ENCODE measurements around the gene PLCL2.
"Not testable (repeated sequence)": the region's sequence is repeated elsewhere in the genome, so short reads cannot be mapped to it uniquely, and the experiment has no call there.

PLCL2 gene

DNA sequence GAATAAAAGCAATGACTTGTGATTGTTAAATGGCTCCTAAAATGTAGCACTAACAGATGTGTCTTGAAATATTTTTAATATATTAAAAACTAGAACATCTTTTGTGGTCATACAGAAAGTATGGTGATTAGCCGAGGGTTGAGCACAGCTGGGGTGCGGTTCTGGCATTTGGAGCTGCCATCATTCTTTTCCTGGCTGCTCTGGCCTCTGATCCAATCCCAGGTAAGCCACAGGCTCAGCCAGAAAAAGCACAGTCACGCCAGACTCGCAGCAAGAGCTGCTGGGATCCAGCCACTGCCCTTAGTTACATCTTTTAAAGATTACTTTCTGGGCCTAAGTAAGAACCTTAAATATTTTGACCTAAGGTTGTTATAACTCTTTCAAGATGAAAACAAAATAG lies 196.8 kb downstream of the PLCL2 start:
- no peak for DNase-seq

DNA sequence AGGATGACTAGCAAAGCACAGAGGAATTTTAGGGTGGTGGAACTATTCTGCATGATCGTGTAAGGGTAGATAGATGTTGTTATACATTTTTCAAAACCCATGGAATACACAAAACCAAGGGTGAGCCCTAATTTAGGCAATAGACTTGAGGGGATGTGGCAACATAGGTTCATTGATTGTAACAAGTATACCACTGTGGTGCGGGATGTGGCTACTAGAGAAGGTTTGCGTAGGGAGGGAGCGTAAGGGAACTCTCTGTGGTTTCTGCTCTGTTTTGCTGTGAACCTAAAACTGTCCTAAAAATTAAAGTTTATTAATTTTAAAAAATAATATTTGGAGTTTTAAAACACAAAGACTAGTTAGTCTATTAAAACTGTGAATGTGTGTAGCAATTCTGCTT lies 202.8 kb downstream of the PLCL2 start:
- DNase-seq = no peak

DNA sequence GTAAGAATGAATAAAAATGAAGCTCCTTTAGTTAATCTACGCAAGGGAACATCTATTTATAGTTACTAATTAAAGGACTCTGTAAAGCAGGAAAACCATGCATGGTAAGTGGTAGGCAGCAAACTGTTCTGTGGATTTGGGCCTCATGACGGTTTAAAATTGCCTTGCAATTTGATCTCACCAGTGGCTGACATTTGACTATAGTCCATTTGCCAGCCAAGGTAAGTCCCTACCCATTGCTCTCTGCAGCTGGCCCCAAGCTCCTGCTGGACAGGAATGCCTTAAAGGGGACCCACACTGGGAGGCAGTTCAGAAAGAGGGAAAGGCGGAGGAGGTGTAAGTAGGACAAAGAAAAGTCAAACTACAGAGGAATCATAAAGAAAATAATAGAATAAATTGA lies 203.3 kb downstream of the PLCL2 start:
- no peak for DNase-seq

DNA sequence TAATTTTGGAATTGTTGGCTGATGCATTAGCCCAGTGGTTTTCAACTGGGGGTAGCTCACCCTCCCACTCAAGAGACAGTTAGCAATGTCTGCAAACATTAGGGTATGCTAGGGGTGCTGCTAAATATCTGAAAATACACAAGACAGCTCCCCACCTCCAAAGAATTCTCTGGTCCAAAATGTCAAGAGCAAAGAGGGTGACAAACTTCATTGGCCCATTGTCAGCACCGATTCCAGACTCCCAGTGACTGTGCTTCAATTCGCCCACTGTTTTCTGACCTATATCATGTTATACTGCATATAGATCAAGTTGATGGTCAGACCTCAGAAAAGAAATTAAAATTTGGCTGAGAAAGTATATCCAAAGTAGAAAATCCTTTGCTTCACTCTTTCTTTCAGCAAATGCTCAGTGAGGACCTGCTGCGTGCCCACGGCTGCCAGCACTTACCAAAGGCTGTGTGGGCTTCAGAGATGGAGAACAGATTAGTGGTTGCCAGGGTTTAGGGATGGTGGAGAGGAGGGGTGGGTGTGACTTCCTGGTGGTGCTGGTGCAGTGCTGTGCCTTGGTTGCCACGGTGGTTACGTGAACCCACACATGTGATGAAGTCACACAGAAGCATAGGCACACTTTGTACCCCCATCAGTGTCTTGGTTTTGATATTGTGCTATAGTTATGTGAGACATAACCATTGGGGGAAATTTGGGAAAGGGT lies 204.0 kb downstream of the PLCL2 start:
- DNase-seq = no peak

DNA sequence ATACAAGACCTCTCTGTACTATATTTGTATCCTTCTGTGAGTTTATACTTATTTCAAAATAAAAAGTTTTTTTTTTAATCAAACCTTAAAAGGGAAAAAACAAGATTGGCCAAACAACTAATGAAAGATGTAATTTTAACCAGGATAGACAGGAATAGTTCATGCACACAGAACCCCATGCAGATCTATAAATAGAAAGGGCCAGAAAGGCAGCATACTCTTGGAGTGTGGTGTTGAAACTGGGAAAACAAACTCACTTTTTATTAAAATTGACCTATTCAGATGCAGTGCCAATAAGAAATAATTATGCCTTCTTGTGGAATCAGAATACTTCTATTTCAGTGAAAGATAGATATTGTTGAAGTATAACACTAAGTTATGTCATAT lies 204.6 kb downstream of the PLCL2 start:
- DNase-seq = no peak

DNA sequence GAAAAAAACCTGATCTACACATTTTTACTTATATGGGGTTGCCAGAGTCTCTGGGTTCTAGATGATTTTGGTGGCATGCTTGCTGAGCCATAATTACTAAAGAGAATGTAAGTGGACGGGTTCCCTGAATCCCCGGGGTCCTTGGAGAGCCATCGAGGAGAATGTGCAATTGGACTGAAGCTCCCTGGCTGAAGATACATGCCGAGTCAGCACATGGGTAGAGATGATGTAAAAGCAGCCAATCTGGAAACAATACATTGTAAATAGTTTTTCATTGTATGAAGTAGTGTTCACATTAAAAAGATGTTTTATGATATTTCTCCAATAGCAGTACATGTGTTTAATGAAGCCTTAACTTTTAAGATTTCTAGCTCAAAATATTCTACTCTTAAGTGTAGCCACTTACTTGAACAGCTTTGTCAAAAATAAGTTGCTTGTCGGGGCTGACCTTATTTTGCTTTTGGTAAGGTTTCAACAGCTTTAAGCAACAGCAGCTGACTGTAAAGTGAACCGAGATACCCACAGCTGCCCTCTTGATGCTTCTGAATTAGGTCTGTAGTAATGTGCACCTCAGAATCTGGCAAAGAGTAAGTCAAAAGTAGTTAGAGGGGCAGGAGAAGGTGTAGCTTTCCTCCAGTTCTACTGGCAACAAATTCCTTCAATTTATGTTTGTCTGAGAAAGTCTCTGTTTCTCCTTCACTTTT lies 205.7 kb downstream of the PLCL2 start:
- no peak for DNase-seq

DNA sequence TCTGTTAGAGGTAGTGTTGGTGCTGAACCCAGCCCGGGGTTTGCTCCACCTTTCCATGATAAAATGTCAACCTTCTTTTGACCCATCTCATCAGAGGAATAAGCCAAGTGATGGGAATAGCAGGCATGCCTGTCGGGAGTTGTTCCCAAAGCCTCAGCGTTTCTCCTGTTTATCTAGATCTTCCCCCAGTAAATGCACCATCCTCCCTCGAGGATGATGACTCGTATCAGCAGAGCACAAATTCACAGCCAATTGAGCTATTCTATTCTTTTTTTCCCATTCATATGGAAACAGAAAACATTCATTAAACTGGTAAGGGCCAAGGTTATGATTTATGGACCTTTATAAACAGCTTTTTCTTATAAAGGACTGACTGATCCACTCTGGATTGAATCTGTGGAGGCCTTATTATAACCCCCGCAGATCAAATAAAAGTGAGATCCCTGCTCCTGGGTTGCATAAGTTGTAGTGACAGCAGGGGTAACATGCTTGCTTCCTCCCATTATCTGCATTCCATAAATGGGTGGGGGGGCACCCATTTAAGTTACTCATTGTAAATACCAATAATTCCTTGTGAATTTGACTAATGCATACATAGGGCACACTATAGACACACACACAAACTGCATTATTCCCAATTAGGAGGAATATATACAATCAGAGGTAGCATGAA lies 207.3 kb downstream of the PLCL2 start:
- DNase-seq = no peak

DNA sequence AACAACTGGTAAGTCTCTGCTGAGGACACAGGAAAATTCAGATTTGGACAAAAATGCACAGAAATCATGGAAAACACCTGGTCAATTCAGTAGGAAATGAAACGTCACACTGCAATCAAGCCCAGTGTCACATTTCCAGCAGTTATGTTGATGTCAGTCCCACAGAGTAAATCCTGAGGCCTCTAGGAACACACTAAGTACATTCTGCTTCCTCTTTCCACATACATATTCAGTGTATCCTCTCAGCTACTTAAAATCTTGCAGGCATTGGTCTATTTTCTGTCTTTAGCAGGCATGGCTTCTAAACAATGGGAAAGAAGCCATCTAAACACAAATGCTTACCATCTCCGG lies 207.8 kb downstream of the PLCL2 start:
- no peak for DNase-seq

DNA sequence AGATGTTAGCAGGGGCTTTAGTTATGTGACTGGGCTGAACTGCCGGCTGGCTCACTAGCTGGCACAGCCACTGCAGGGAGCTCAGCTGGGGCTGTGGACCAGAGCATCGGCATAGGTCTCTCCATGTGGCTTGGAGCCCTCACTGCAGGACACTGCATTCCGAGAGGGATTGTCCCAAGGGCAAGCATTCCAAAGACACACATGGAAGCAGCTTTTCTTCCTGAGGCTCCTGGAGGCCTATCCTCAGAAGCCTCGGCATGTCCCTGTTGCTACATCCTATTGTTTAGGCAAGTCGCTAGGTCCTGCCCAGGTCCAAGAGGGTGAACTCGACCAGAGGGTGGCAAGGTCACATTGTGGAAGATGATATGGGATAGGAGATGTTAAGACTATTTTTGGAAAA lies 209.8 kb downstream of the PLCL2 start:
- no peak for DNase-seq

DNA sequence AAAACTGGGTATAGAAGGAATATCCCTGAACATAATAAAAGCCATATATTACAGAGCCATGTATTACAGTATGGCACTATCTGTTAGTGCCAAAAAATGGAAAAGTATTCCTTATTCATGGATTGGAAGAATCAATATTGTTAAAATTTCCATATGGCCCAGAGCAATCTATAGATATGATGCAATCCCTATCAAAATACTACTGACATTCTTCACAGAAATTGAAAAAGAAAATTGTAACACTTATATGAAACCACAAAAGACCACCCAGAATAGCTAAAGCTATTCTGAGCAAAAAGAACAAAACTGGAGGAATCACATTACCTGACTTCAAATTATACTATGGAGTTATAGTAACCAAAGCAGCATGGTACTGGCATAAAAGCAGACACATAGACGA lies 218.8 kb downstream of the PLCL2 start:
- no peak for DNase-seq

DNA sequence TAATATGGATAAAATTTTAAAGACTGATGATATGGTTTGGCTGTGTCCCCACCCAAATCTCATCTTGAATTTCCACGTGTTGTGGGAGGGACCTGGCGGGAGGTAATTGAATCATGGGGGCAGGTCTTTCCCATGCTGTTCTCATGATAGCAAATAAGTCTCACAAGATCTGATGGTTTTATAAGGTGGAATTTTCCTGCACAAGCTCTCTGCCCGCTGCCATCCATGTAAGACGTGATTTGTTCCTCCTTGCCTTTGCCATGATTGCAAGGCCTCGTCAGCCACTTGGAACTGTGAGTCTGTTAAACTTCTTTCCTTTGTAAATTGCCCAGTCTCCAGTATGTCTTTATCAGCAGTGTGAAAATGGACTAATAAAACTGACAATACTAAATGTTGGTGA lies 222.0 kb downstream of the PLCL2 start:
- DNase-seq = not testable (repeated sequence)

DNA sequence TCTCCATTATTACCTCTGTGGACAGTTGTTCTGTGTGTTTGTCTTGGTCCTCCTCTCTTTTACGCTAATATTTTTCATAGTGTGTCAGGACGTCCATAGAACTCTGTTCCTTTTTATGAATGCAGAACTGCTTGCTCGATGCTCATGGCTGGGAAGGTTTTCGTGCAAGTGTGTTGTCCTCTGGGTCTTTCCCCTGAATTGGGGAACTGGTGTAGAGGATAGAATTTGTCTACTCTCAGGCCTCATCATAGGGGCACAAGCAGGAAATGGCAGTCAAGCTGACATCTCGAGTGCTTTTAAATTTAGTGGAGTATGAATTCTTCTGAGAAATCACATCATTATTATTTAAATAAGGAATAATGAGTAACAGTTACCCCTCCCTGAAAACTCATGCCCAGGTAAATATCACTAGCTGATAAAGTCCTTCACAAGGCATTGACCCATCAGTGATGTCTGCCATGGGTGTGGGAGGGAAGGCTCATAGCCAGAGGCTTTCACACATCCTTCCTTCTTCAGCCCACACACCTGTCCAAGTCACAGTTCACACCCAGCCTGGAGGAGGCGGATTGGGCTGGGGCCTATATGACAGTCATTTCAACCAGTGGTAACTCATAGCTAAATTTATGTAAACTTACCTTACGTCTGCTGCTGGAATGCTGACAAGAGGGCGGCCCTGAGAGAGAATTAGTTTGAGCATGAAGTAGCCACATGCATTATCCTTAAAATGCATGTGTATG lies 226.1 kb downstream of the PLCL2 start:
- no peak for DNase-seq

DNA sequence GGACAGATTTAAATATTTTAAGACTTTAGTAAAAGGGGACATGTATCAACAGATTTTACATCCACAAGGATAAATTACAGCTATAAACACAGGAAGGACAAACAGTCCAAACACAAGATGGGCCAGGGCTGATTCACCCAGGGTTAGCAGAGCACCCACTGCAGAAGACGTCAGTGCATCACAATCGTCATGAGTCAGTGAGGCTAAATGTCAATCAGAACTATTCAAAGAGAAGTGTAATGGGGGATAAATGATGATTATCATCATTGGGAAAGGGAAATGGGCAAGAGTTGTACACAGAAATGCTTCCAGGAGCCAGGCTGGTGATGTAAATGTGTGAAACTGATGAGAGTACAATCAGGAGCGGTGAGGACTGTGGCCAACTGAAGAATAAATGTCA lies 226.8 kb downstream of the PLCL2 start:
- DNase-seq = no peak

DNA sequence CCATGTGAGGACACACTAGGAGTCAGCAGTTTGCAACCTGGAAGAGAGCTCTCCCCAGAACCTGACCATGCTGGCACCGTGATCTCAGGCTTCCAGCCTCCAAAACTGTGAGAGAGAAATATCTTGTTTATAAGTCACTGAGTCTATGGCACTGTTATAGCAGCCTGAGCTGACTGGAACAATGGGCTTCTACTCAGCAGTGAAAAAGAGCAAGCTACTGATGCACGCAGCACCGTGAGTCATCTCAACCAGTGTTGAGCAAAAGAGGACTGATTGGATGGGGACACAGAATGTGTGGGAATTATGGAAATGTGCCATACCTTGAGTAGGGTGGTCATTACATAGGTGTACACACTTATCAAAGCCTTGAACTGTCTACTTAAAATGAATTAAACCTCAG lies 230.4 kb downstream of the PLCL2 start:
- DNase-seq = no peak

DNA sequence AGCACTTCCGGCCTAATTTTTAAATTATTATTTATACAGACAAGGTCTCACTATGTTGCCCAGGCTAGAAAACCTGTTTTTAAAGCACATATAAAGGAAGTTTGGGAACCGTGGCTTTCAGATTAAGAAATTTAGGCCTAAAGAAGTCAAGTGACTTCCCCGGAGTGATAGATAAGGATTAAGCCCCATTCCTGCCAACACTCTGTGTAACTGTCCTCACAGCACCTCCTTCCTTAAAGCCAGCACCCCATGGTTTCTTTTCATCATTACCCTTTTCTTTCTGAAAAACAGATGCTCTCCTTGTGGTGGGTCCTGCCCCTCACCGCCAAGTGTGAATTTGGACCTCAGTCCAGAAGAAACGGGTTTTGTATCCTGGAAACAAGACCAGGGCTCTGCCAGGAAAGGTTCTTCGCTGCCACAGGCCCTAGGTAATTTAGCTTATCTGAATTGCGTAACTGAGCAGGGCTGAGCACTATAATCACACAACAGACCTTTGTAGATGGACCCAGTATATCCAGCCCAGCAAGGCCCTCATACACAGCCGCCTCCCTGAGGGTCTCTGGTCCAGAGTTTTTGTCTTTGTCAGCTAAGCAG lies 231.3 kb downstream of the PLCL2 start:
- DNase-seq = peak; percentile 12

DNA sequence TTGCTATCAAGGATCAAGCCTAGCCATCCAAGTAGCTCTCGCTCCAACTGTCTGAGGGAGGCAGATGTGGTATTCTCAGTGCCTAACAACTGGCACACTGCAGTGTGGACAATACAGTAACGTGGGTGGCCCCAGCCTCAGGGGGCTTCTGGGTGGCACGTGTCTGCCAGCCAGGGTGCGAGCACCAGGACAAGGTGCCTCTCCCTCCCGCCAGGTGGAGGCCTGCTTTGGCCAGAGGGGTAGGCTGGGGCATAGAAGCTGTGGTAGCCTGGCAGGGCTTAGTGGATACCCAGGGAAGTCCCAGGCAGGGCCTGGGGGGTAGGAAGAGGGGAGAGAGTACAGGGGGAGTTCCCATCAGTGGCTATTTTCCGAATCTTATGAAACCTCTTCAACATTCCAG lies 234.0 kb downstream of the PLCL2 start:
- no peak for DNase-seq

DNA sequence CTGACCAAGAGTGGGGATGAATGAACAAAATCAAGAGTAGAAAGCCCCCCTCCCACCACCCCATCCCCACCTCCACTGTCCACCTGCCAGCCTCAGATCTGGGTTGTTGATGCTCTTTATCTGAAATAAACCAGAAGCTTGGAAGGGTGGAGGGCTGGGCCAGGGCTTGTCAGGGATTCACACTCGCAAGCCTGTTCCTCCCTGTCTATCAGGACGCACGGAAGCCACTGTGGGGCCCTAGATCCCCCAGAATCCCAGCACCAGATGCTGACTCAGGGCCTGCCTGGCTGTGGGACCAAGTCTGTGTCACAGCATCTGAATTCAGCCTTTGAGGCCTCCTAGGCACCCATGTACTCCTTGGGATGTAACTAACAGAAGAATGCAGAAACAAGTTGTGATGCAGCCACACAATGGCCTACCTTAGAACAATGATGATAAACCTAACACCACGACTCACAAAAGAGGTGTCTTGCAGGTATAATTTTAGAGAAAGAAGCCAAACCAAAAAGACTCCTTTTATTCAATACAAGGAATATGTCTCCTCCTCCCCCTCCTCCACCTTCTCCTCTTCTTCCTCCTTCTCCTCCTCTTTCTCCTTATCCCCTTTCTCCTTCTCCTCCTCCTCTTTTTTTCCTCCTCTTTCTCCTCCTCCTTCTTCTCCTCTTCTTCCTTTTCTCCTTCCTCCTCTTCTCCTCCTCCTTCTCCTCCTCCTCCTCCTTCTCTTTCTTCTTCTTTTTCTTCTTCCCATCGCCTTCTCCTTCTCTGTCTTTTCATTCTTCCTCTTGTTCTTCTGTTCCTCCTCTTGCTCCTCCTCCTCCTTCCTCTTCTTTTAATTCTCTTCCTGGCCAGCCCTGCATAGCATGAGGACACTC lies 234.7 kb downstream of the PLCL2 start:
- no peak for DNase-seq

DNA sequence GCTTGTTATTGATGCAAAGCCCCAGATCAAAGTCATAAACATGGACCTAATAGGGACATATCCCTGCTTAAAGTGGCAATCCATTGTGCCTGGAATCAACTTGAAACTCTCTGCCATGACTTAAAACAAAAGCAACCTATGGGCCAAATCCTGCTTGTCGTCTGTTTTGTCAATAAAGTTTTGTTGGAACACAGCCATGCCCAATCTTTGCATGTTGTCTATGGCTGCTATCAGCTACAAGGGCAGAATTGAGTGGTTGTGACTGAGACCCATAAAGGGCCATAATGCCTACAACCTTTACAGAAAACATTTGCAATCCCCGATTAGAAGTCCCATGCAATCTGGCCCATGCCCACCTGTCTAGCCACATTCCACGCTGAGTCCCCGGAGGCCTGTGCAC lies 235.4 kb downstream of the PLCL2 start:
- DNase-seq = no peak

DNA sequence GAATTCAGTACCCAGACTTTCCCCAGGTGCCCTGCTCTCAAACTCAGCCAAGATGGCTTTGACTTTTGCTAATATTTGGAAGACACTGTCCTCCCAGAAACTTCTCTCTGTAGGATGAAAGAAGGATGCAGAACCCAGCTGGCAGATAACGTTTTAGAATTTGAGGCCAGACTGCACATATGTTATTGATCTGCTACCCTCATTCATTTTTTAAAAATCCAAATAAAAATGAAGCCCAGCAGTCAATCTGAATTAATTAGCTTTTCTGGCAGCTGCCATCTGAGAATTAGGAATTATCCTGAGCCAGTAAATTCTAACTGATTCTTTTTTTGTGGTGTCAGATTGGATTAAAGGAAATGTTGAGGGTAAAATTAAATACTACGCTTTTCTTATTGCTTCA lies 236.6 kb downstream of the PLCL2 start:
- no peak for DNase-seq

DNA sequence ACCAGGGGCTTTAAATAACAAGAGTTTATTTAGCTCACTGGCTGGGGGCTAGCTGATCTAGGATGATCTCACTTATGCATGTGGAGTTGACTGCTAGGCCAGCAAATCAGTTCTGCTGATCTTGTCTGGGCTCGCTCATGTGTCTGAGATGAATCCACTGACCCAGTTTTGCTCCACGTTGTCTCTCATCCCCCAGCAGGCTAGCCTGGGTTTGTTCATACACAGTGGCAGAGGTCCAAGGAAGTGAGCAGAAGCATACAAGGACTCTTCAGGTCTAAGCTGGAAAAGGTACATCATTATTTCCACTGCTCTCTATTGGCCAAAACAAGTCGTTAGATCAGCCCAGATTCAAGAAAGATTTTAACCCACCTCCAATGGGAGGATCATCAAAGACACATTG lies 238.0 kb downstream of the PLCL2 start:
- DNase-seq = no peak

DNA sequence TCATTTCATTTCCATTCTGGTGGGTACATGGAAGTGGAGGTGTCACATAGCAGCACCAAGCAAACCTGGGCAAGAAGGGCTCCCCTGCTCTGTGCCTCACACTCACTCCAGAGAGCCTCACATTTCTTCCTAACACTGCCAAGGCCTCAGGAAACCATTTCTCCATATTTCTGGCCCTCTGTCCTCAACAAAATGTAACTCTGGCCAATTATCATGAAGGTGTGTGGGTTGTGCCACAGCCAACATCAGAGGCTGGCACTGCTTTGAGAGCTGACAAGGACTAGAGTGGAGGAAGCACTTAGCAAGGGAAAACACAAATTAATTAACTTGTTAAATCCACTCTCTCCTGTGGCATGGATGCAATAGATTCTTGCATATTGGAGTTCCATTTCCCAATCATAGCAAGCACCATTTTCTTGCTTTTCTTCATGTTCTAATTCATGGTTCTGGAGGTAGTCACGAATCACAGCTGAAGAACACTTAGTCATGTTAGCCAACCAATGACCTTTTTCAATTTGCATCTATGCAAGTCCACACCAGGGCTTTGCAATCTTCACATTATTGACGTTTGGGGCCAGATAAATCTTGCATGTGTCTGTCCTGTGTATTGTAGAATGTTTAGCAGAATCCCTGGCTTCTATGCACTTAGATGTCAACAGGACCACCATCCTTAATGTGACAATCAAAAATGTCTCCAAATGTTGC lies 241.1 kb downstream of the PLCL2 start:
- no peak for DNase-seq

DNA sequence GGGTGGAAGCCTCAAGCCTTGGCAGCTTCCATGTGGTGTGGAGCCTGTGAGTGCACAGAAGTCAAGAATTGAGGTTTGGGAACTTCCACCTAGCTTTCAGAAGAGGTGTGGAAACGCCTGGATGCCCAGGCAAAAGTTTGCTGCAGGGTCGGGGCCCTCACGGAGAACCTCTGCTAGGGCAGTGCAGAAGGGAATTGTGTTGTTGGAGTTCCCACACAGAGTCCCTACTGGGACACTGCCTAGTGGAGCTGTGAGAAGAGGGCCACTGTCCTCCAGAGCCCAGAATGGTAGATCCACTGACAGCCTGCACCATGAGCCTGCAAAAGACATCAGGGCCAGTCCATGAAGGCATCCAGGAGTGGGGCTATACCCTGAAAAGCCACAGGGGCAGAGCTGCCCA lies 243.9 kb downstream of the PLCL2 start:
- not testable (repeated sequence) for DNase-seq
